C4-2B (cell line): ENCODE measurements around the gene RHBG.

Experiments
- ZFX ChIP-seq: fragments of 450-650 bp; IDR thresholded peaks from 2 replicates; pipeline ENCODE4 v1.6.1; 2017
- TF ChIP-seq, protein P1 (sequence below): fragments of 450-650 bp; conservative IDR thresholded peaks from 2 replicates; pipeline ENCODE4 v1.5.1; 2017; ENCODE audit warnings: mild to moderate bottlenecking

DNA sequence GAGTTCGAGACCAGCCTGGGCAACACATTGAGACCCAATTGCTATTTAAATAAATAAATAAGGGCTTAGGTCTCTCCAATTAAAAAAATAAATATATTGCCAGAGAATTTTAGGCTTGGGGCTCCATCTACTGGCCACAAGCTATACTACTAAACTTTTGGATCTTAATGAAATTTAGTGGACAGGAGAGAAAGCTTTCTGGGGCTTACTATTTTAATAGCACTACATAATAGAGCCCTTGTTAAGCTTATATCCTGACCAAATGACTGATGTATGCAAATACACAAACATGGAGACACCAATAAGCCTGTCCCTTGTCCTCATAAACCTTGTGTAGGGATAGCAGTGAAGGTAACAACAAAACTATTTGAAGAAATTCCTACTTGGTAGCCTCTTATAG lies 49.3 kb upstream of the RHBG start:
- TF ChIP-seq, protein P1, sequence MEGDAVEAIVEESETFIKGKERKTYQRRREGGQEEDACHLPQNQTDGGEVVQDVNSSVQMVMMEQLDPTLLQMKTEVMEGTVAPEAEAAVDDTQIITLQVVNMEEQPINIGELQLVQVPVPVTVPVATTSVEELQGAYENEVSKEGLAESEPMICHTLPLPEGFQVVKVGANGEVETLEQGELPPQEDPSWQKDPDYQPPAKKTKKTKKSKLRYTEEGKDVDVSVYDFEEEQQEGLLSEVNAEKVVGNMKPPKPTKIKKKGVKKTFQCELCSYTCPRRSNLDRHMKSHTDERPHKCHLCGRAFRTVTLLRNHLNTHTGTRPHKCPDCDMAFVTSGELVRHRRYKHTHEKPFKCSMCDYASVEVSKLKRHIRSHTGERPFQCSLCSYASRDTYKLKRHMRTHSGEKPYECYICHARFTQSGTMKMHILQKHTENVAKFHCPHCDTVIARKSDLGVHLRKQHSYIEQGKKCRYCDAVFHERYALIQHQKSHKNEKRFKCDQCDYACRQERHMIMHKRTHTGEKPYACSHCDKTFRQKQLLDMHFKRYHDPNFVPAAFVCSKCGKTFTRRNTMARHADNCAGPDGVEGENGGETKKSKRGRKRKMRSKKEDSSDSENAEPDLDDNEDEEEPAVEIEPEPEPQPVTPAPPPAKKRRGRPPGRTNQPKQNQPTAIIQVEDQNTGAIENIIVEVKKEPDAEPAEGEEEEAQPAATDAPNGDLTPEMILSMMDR: peak; percentile 83
- TF ChIP-seq ZFX: no peak
